Nephron (organoid): ENCODE results near the gene SERGEF.
"Not testable (repeated sequence)": the region's sequence is repeated elsewhere in the genome, so short reads cannot be mapped to it uniquely, and the experiment has no call there.

ENCODE experiments used
- H3K27ac Mint-ChIP-seq, 3 experiments: 2 replicates each; pipeline ENCODE4 v1.8.0; 2020; ENCODE audit warnings: mixed read lengths in 3 of 3, mild to moderate bottlenecking in 2 of 3, moderate library complexity in 1 of 3
- H3K27me3 Mint-ChIP-seq: 2 replicates; pipeline ENCODE4 v1.8.0; 2021; ENCODE audit warnings: low read depth, mild to moderate bottlenecking, moderate library complexity, mixed read lengths
- H3K36me3 Mint-ChIP-seq: 2 replicates; pipeline ENCODE4 v1.8.0; 2020; ENCODE audit warnings: low read depth, mixed read lengths
- H3K4me1 Mint-ChIP-seq: 2 replicates; pipeline ENCODE4 v1.8.0; 2020; ENCODE audit warnings: mixed read lengths
- H3K4me3 Mint-ChIP-seq, 3 experiments: 2 replicates each; pipeline ENCODE4 v1.8.0; 2020; ENCODE audit warnings: mild to moderate bottlenecking in 3 of 3, mixed read lengths in 3 of 3, moderate library complexity in 2 of 3
- H3K9me3 Mint-ChIP-seq: 2 replicates; pipeline ENCODE4 v1.8.0; 2020; ENCODE audit warnings: mixed read lengths
- CTCF ChIP-seq, 3 experiments: fragments of 200-600 bp; sonication (generic); IDR thresholded peaks; one replicate each; pipeline ENCODE4 v1.5.0; 2021; ENCODE audit warnings: antibody characterized with exemption in 3 of 3; ENCODE audit not compliant: unreplicated experiment in 3 of 3

The SERGEF gene

GRCh38 chr11:17876827-17877226 is 136.0 kb downstream of the SERGEF start:
- no peak for TF ChIP-seq CTCF (IDR thresholded peaks at IDR 0.05; ENCODE audit: unreplicated experiment in 3 of 3)
- Mint-ChIP-seq H3K27me3 (no peaks in the 10 kb centered on the region), H3K36me3 (no peaks in the 10 kb centered on the region), H3K27ac (no peak overlapping the region), H3K4me1 (peaks cover 6% of the 10 kb centered on the region), H3K9me3 (no peaks in the 10 kb centered on the region), H3K4me3 (no peak overlapping the region)

- no peaks in the 10 kb centered on the region for H3K36me3 Mint-ChIP-seq
- H3K9me3 Mint-ChIP-seq, result no peaks in the 10 kb centered on the region
- no peak overlapping the region for H3K27ac Mint-ChIP-seq
- no peaks in the 10 kb centered on the region for H3K27me3 Mint-ChIP-seq
- peaks cover 6% of the 10 kb centered on the region for H3K4me1 Mint-ChIP-seq
- no peak for TF ChIP-seq CTCF (IDR thresholded peaks at IDR 0.05; ENCODE audit: unreplicated experiment in 3 of 3)
- H3K4me3 Mint-ChIP-seq, result no peak overlapping the region
These were observed 137.0 kb downstream of the SERGEF start for GRCh38 chr11:17875891-17876290.

- Mint-ChIP-seq H3K36me3 (peaks cover 4% of the 10 kb centered on the region), H3K27me3 (no peaks in the 10 kb centered on the region), H3K4me3 (no peak overlapping the region), H3K27ac (peak overlapping the region in 2 of 3 experiments; percentile 35 to 58), H3K9me3 (peaks cover 6% of the 10 kb centered on the region), H3K4me1 (peaks cover 6% of the 10 kb centered on the region)
- no peak for TF ChIP-seq CTCF (IDR thresholded peaks at IDR 0.05; ENCODE audit: unreplicated experiment in 3 of 3)
These were observed 139.3 kb downstream of the SERGEF start for GRCh38 chr11:17873586-17873985.

GRCh38 chr11:17868398-17868797 is 144.4 kb downstream of the SERGEF start:
- not testable (repeated sequence) for H3K4me1 Mint-ChIP-seq, H3K36me3 Mint-ChIP-seq, H3K27ac Mint-ChIP-seq, H3K4me3 Mint-ChIP-seq, H3K27me3 Mint-ChIP-seq
- H3K9me3 Mint-ChIP-seq, result peaks cover 11% of the 10 kb centered on the region

GRCh38 chr11:17867341-17867740 is 145.5 kb downstream of the SERGEF start:
- peaks cover 8% of the 10 kb centered on the region for H3K4me1 Mint-ChIP-seq
- peaks cover 11% of the 10 kb centered on the region for H3K9me3 Mint-ChIP-seq
- peaks cover 10% of the 10 kb centered on the region for H3K36me3 Mint-ChIP-seq
- TF ChIP-seq CTCF (IDR thresholded peaks at IDR 0.05; ENCODE audit: unreplicated experiment in 3 of 3), result no peak
- H3K4me3 Mint-ChIP-seq, result no peak overlapping the region
- H3K27ac Mint-ChIP-seq, result no peak overlapping the region
- no peaks in the 10 kb centered on the region for H3K27me3 Mint-ChIP-seq

- Mint-ChIP-seq H3K4me3 (no peak overlapping the region), H3K4me1 (peaks cover 8% of the 10 kb centered on the region), H3K9me3 (peaks cover 11% of the 10 kb centered on the region), H3K36me3 (peaks cover 10% of the 10 kb centered on the region), H3K27me3 (no peaks in the 10 kb centered on the region), H3K27ac (no peak overlapping the region)
- no peak for TF ChIP-seq CTCF (IDR thresholded peaks at IDR 0.05; ENCODE audit: unreplicated experiment in 3 of 3)
These were observed 146.9 kb downstream of the SERGEF start for GRCh38 chr11:17865765-17866428.
